Caco-2 (cell line): ENCODE measurements around the gene ASTN1. TPM values are rescaled to one million over a fixed set of nuclear protein-coding genes. Genes with fewer than 3 reads are reported as not detected.

Experiments
- BruUV-seq: library from RNA; stranded (reverse); fragments of 400-500 nt; replicated peaks from 2 replicates; lab custom pipeline; 2021; lab: Mats Ljungman, UMichigan
- CTCF ChIA-PET: fragments of 300-600 bp; sonication (Branson Sonifier 250); formaldehyde crosslinking; loops from one replicate; lab custom pipeline; 2022; ENCODE audit warnings: antibody characterized with exemption; lab: Charles Lee
- POLR2A ChIA-PET: fragments of 300-600 bp; sonication (Branson Sonifier 250); formaldehyde crosslinking; loops from one replicate; lab custom pipeline; 2022; ENCODE audit warnings: antibody characterized with exemption; lab: Charles Lee
- DNase-seq, 2 experiments: peaks; one replicate each; pipeline versions ENCODE4 v3.0.0 to v3.0.0-alpha.2; 2020 to 2022
- H3K27me3 ChIP-seq: replicated peaks from 2 replicates; pipeline ENCODE4 v1.6.0; 2011; ENCODE audit warnings: low read length; ENCODE audit not compliant: control insufficient read depth, insufficient read depth
- H3K36me3 ChIP-seq: 2 replicates; pipeline ENCODE4 v1.5.1; 2011; ENCODE audit warnings: low read length; ENCODE audit not compliant: control insufficient read depth, insufficient read depth
- H3K4me1 ChIP-seq: fragments of 250-450 bp; sonication (Bioruptor Pico); 2 replicates; pipeline ENCODE4 v1.5.1; 2020; ENCODE audit warnings: mild to moderate bottlenecking
- H3K4me3 ChIP-seq: 2 replicates; pipeline ENCODE4 v1.5.1; 2011; ENCODE audit warnings: low read depth, mild to moderate bottlenecking, control low read depth, low read length
- H3K9me3 ChIP-seq: fragments of 250-450 bp; sonication (Bioruptor Pico); 2 replicates; pipeline ENCODE4 v1.5.1; 2020; ENCODE audit warnings: mild to moderate bottlenecking, moderate library complexity
- H3K27ac Mint-ChIP-seq: one replicate; pipeline ENCODE4 v1.8.0; 2022; ENCODE audit warnings: mixed read lengths; ENCODE audit not compliant: unreplicated experiment
- H3K27me3 Mint-ChIP-seq: one replicate; pipeline ENCODE4 v1.8.0; 2022; ENCODE audit warnings: mixed read lengths; ENCODE audit not compliant: insufficient read depth, unreplicated experiment
- H3K36me3 Mint-ChIP-seq: one replicate; pipeline ENCODE4 v1.8.0; 2022; ENCODE audit warnings: mild to moderate bottlenecking, mixed read lengths; ENCODE audit not compliant: insufficient read depth, unreplicated experiment
- H3K4me1 Mint-ChIP-seq: one replicate; pipeline ENCODE4 v1.8.0; 2022; ENCODE audit warnings: low read depth, mixed read lengths; ENCODE audit not compliant: unreplicated experiment
- H3K4me3 Mint-ChIP-seq: one replicate; pipeline ENCODE4 v1.8.0; 2022; ENCODE audit warnings: mild to moderate bottlenecking, moderate library complexity, mixed read lengths; ENCODE audit not compliant: unreplicated experiment
- H3K9me3 Mint-ChIP-seq: one replicate; pipeline ENCODE4 v1.8.0; 2022; ENCODE audit warnings: mixed read lengths; ENCODE audit not compliant: unreplicated experiment
- intact Hi-C: fragments of 100-400 bp; cut with micrococcal nuclease; formaldehyde crosslinking; loops from one replicate; pipeline ENCODE4 v1.10.0; 2022; ENCODE audit not compliant: unreplicated experiment
- total RNA-seq: library from RNA; stranded (reverse); gene quantifications from 2 replicates; pipeline ENCODE4 v1.2.3, GENCODE V29; 2022
- TF ChIP-seq, protein P1 (sequence below), 2 experiments: fragments of 200-600 bp in 1 of 2; IDR thresholded peaks; 1 replicate in 1 of 2; 2 replicates in 1 of 2; pipeline versions ENCODE4 v1.5.1 to v1.8.0; 2011 to 2022; ENCODE audit warnings: antibody characterized with exemption in 1 of 2, control low read depth in 1 of 2, inconsistent platforms in 1 of 2, low read depth in 1 of 2, low read length in 1 of 2, mild to moderate bottlenecking in 1 of 2, moderate library complexity in 1 of 2; ENCODE audit not compliant: insufficient read depth in 1 of 2, severe bottlenecking in 1 of 2, unreplicated experiment in 1 of 2

ASTN1 gene
- total RNA-seq, 1 experiment from 2014 or later: not detected

DNA sequence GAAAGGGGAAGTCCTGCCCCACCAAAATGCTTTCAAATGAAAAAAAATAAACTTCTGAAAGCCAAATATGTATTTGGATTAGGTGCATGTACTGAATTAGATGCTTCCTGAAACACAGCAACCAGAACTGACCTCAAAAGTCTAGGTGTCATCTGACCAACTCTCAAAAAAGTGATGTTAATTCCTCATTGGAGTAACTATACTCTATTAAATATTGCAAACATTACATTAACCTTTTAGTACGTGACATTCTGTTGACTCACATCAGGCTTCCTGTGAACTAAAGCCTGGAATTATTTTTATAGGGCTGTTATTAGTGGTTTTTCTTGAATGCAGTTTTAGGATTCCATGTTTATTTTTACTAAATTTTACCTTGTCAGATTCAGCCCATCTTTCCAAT lies 73.5 kb downstream of the ASTN1 start:
- no peak for DNase-seq
- CTCF ChIA-PET: no interaction called here
- no peak overlapping the region for H3K4me3 Mint-ChIP-seq
- no peaks in the 10 kb centered on the region for H3K36me3 ChIP-seq
- BruUV-seq: no TSS peak
- H3K4me1 ChIP-seq: no peaks in the 10 kb centered on the region
- intact Hi-C loops: no loop called here
- H3K9me3 ChIP-seq: no peaks in the 10 kb centered on the region
- H3K27me3 ChIP-seq: no peaks in the 10 kb centered on the region
- no peak overlapping the region for H3K4me3 ChIP-seq
- no peak overlapping the region for H3K27ac Mint-ChIP-seq
- no peaks in the 10 kb centered on the region for H3K36me3 Mint-ChIP-seq
- POLR2A ChIA-PET: no interaction called here
- H3K9me3 Mint-ChIP-seq: no peaks in the 10 kb centered on the region
- no peaks in the 10 kb centered on the region for H3K4me1 Mint-ChIP-seq
- TF ChIP-seq, protein P1, sequence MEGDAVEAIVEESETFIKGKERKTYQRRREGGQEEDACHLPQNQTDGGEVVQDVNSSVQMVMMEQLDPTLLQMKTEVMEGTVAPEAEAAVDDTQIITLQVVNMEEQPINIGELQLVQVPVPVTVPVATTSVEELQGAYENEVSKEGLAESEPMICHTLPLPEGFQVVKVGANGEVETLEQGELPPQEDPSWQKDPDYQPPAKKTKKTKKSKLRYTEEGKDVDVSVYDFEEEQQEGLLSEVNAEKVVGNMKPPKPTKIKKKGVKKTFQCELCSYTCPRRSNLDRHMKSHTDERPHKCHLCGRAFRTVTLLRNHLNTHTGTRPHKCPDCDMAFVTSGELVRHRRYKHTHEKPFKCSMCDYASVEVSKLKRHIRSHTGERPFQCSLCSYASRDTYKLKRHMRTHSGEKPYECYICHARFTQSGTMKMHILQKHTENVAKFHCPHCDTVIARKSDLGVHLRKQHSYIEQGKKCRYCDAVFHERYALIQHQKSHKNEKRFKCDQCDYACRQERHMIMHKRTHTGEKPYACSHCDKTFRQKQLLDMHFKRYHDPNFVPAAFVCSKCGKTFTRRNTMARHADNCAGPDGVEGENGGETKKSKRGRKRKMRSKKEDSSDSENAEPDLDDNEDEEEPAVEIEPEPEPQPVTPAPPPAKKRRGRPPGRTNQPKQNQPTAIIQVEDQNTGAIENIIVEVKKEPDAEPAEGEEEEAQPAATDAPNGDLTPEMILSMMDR (IDR thresholded peaks at IDR 0.05; ENCODE audit: insufficient read depth in 1 of 2, low read depth in 1 of 2, low read length in 1 of 2, severe bottlenecking in 1 of 2, unreplicated experiment in 1 of 2): no peak
- peaks cover 7% of the 10 kb centered on the region for H3K27me3 Mint-ChIP-seq

DNA sequence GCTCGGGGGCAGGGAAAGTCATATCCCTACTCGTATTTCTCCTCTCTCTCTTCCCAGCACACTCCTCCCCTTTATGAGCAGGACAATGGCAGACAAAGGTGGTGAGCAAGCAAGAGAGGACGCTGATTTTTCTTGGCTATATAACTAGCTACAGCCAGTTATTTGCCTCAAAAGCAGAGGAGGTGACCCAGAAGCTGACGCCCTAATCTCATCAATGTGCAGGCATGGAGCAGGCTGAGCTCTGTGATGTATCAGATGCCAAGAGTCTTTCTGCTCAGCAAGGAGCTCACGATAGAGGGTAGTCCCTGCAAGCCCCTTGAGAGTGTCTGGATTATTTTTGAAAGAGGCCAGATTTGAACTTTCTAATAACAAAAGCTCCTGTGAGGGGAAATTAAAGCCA lies 75.5 kb downstream of the ASTN1 start:
- Mint-ChIP-seq H3K9me3 (no peaks in the 10 kb centered on the region), H3K27ac (no peak overlapping the region), H3K4me3 (no peak overlapping the region), H3K27me3 (peaks cover 6% of the 10 kb centered on the region), H3K36me3 (no peaks in the 10 kb centered on the region), H3K4me1 (no peaks in the 10 kb centered on the region)
- no peaks in the 10 kb centered on the region for H3K9me3 ChIP-seq
- no peaks in the 10 kb centered on the region for H3K4me1 ChIP-seq
- POLR2A ChIA-PET: no interaction called here
- H3K4me3 ChIP-seq: no peak overlapping the region
- BruUV-seq: no TSS peak
- no peaks in the 10 kb centered on the region for H3K27me3 ChIP-seq
- intact Hi-C loops: no loop called here
- TF ChIP-seq, protein P1 (IDR thresholded peaks at IDR 0.05; ENCODE audit: insufficient read depth in 1 of 2, low read depth in 1 of 2, low read length in 1 of 2, severe bottlenecking in 1 of 2, unreplicated experiment in 1 of 2): no peak
- CTCF ChIA-PET: no interaction called here
- no peaks in the 10 kb centered on the region for H3K36me3 ChIP-seq
- DNase-seq: no peak

DNA sequence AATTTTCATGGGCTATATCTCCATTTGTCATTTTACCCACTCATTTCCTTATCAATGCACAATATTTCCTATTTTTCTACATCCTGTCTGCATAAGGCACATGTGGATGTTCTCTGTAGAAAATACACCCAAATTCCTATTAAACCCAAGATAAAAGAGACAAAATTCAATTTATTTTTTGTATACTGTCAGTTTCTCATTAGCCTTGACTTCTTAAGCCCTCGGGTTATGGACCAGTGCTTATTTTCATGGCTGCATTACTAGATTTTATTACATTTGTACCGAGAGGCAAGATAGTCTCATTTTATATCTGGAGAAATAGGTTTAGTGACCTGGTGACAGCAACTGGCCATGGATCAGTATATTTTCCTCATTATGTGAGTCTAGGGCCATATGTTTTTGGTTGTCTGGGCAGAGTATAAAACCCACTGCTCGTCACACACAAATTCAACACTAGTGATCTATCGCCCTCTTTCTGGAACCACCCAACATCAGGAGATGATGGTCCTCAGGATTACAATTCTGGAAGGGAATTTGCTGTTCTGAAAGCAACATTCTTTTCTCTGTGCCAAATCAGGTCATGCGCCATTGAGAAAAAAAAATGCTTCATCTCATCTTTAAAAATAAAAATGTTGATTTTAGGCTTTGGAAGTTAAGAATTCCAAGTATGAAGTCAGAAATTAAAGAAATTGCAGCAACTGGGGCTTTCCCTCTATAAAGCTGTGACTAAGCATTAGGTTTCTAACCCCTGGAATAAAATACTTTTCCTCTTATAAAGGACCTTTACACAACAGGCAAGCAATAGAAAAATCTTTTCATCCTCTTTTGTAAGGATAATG lies 81.4 kb downstream of the ASTN1 start:
- Mint-ChIP-seq H3K27me3 (peaks cover 19% of the 10 kb centered on the region), H3K4me1 (no peaks in the 10 kb centered on the region), H3K36me3 (no peaks in the 10 kb centered on the region), H3K4me3 (no peak overlapping the region), H3K9me3 (no peaks in the 10 kb centered on the region), H3K27ac (no peak overlapping the region)
- intact Hi-C loops: no loop called here
- H3K4me3 ChIP-seq: no peak overlapping the region
- H3K36me3 ChIP-seq: no peaks in the 10 kb centered on the region
- H3K27me3 ChIP-seq: no peaks in the 10 kb centered on the region
- H3K9me3 ChIP-seq: no peaks in the 10 kb centered on the region
- no peaks in the 10 kb centered on the region for H3K4me1 ChIP-seq
- CTCF ChIA-PET: no interaction called here
- POLR2A ChIA-PET: no interaction called here
- DNase-seq: no peak
- TF ChIP-seq, protein P1 (IDR thresholded peaks at IDR 0.05; ENCODE audit: insufficient read depth in 1 of 2, low read depth in 1 of 2, low read length in 1 of 2, severe bottlenecking in 1 of 2, unreplicated experiment in 1 of 2): no peak
- no TSS peak for BruUV-seq
